ENCODE measurements around the gene SPC24.
"Not testable (repeated sequence)": the region's sequence is repeated elsewhere in the genome, so short reads cannot be mapped to it uniquely, and the experiment has no call there.

Gene SPC24

DNA sequence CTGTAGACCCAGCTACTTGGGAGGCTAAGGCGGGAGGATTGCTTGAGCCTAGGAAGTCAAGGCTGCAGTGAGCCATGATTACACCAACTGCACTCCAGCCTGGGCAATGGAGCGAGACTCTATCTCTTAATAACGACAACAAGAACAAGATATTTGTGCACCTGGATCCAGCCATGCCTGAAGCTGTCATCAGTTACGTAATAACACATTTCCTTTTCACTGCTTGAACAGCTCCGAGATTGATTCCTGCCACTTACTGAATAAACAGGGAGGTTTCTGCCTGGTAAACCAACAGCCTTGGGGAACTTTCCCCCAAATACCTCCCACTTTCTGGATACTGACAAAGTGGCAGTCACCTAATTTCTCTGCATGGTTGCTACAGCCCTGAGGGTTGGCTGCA is 36.4 kb upstream of the SPC24 start:
- DNase-seq (ENCODE audit: low spot score): no peak

DNA sequence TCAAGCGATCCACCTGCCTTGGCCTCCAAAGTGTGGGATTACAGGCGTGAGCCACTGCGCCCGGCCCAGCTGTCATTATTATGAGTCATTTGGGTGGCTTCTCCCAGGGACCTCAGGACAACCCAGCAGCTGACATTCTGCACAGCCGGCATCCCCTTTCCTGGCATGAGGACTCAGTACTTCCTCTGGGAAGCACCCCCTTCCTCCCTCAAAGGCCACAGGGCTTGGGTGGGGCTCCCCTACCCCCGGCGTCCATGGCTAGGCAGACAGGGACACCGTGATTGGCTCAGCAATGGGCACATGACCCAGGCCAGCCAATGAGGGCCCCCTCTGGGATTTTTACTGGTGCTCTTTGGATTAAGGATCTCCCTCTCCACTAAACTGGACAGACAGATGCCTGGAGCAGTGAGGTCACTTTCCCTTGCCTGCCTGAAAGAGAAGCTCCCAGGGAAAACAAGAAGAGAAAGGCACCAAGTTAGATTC is 35.7 kb upstream of the SPC24 start:
- peak; percentile 59 for DNase-seq (ENCODE audit: low spot score)

DNA sequence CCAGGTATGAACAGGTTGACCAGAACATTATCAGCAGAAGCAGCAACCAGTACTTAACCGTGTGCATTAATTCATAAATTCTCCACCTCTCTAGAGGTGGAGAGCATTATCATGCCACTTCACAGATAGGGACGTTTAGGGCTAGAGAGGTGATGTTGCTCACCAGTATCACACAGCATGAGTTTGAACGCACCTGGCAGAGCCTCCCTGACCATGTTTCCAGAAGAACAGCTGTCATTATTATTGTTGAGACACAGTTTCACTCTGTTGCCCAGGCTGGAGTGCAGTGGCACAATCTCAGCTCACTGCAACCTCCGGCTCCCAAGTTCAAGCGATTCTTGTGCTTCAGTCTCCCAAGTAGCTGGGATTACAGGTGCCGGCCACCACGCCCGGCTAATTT is 34.9 kb upstream of the SPC24 start:
- DNase-seq (ENCODE audit: low spot score): no peak

GRCh38 chr19:11187441-11187840 is 31.9 kb upstream of the SPC24 start:
- no peak for DNase-seq (ENCODE audit: low spot score)

- DNase-seq (ENCODE audit: low spot score): peak; percentile 47
Observed at GRCh38 chr19:11182994-11183393, 27.4 kb upstream of the SPC24 start.

GRCh38 chr19:11181488-11181887 is 25.9 kb upstream of the SPC24 start:
- DNase-seq (ENCODE audit: low spot score): peak; percentile 31

DNA sequence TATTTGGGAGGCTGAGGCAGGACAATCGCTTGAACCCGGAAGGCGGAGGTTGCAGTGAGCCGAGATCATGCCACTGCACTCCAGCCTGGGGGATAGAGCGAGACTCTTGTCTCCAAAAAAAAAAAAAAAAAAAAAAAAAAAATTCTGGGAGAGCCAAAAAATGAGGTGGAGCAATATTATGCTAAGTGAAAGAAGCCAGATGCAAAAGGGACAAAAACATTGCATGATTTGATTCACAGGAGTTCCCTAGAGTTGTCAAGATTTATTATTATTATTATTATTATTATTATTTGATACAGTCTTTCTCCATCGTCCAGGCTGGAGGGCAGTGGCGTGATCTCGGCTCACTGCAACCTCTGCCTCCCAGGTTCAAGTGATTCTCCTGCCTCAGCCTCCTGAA is 25.4 kb upstream of the SPC24 start:
- DNase-seq (ENCODE audit: low spot score): not testable (repeated sequence)

DNA sequence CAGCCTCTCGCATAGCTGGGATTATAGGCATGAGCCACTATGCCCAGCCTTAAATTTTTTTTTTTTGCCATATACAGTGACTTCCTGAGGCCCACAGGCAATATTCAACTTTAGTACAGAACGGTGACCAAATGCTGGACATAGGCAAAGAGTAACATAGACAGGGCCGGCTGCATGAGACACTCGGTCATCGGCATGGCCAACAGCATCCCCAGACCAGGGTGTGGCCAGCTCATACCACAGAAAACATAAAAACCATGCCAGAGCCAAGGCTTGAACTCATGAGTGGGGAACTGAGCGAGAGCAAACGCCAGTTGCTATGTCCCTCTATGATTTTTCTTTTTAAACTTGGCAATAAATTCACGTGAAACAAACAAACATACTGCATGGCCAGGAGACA is 24.8 kb upstream of the SPC24 start:
- DNase-seq (ENCODE audit: low spot score): no peak

DNA sequence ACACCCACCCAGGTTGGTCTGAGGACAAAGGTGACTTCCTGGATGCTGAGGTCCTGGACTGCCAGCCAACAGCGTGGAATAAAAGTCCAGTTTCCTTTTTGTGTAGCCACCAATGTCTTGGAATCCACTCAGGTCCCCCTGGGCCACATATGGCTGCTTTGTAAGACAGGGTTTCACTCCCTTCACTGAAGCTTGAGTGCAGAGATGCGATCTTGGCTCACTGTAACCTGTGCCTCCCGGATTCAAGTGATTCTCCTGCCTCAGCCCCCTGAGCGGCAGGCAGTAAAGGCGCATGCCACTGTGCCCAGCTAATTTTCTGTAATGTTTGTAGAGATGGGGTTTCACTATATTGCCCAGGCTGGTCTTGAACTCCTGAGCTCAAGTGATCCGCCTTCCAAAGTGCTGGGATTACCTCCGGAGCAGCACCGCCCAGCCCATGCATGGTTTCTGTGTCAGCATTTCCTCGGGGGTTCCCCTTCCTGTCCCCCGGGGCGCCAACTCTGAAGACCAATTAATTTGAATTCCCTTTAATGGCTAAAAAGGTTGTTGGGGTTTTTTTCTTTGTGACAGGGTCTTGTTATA is 24.2 kb upstream of the SPC24 start:
- DNase-seq (ENCODE audit: low spot score): no peak

DNA sequence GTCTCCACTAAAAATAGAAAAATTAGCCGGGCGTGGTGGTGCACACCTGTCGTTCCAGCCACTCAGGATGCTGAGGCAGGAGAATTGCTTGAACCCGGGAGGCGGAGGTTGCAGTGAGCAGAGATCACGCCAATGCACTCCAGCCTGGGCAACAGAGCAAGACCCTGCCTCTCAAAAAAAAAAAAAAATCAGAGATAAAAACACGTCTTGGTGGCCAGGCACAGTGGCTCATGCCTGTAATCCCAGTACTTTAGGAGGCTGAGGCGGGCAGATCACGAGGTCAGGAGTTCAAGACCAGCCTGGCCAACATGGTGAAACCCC is 23.5 kb upstream of the SPC24 start:
- DNase-seq (ENCODE audit: low spot score): not testable (repeated sequence)

DNA sequence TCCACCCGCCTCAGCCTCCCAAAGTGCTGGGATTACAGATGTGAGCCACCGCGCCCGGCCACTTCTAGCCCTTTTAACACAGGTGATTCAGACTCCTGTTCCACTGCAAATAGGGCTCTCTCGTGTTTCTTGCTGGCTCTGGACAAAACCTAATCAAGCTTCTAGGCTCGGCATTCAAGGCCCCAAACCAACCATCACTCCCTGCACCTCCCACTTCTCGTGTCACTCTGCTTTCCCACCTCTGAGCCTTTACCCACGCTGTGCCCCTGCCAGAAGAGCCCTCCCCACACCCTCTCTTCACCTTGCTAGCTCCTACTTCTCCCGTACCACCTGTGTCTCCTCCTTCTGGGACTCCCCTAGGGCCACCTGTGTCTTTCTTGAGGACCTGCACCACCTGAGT is 22.0 kb upstream of the SPC24 start:
- DNase-seq (ENCODE audit: low spot score): no peak

- DNase-seq (ENCODE audit: low spot score): no peak
Observed at GRCh38 chr19:11176466-11177193, 21.0 kb upstream of the SPC24 start.

DNA sequence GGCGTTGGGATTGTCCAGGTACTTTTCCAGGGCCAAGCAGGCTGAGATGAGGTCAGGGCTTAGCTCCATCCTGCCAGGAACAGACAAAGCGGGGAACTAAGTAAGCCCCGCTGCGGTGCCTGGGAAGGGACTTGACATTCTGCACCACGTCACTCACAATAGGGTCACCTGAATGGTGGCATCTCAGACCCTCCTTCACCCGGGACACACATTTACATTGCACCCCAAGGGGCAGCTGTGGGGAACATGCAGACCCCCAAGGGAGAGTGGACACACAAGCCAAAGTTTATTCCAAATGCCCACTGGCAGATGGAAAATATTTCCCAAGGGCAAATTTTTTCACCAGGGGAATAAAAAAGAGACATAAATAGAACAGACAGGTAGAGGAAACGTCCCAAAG is 20.3 kb upstream of the SPC24 start:
- DNase-seq (ENCODE audit: low spot score): no peak

GRCh38 chr19:11174336-11174735 is 18.8 kb upstream of the SPC24 start:
- DNase-seq (ENCODE audit: low spot score): no peak

- no peak for DNase-seq (ENCODE audit: low spot score)
Observed at GRCh38 chr19:11173516-11174155, 18.1 kb upstream of the SPC24 start.

DNA sequence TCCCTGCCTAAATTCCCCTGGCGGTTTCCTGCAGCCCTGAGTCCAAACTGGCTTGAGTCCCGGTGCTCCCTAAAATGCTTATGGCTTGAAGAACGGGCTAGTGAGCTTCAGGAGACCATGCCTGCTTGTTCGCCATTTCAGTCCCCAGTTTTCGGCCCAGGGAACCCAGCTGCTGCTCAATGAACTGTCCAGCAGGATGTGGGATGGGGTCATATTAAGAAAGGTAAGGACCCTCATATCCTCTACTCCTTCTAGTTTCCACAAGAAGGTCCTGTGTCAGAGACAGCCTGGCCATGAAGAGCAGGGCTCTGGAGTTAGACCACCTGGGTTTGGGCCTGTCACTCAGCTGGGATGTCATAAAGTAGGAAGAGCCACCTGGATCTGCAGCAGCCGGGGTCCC is 17.0 kb upstream of the SPC24 start:
- DNase-seq (ENCODE audit: low spot score): no peak

DNA sequence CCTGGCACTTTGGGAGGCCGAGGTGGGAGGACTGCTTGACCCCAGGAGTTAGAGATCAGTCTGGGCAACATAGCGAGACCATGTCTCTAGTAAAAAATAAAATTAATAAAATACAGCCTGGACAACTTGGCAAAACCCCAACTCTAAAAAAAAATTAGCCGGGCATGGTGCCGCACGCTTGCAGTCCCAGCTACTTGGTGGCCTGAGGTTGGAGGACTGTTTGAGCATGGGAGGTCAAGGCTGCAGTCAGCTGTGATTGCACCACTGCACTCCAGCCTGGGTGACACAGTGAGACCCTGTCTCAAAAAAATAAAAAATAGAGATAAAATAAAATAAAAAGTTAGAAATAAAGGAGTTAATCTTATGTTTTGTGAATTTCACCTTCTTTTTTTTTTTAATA is 15.6 kb upstream of the SPC24 start:
- no peak for DNase-seq (ENCODE audit: low spot score)

DNA sequence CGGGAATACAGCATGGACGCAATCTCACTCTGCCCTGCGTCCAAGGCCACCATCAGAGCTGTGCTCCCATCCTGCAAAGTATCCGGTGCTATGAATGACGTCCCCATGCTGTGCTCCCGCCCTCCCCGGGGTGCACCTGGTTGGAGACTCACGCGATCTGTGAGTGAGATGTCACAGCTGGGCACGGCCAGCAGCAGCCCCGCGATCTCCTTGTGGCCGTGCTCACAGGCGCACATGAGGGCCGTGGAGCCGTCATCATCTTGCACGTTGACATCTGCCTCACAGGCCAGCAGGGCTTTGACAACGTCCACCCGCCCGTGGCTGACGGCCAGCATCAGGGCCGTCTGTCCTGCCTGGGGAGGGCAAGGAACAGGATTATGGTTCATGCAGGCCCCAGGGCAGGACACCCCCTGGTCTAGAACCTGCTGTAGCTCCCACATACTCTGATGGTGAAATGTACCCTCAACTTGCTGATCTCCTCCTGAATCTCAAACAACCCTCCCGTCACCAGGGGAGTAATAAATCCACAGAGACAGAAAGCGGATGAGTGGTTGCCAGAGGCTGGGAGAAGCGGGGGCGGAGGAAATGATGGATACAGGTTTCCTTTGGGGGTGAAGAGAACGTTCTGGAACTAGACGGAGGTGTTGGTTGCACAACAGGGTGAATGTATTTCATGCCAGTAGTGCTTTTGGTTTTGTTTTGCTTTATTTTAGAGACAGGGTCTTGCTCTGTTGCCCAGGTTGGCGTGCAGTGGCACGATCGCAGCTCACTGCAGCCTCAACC is 14.5 kb upstream of the SPC24 start:
- no peak for DNase-seq (ENCODE audit: low spot score)

- no peak for DNase-seq (ENCODE audit: low spot score)
Observed at GRCh38 chr19:11168568-11168967, 13.0 kb upstream of the SPC24 start.

- no peak for DNase-seq (ENCODE audit: low spot score)
Observed at GRCh38 chr19:11166281-11167142, 10.9 kb upstream of the SPC24 start.

DNA sequence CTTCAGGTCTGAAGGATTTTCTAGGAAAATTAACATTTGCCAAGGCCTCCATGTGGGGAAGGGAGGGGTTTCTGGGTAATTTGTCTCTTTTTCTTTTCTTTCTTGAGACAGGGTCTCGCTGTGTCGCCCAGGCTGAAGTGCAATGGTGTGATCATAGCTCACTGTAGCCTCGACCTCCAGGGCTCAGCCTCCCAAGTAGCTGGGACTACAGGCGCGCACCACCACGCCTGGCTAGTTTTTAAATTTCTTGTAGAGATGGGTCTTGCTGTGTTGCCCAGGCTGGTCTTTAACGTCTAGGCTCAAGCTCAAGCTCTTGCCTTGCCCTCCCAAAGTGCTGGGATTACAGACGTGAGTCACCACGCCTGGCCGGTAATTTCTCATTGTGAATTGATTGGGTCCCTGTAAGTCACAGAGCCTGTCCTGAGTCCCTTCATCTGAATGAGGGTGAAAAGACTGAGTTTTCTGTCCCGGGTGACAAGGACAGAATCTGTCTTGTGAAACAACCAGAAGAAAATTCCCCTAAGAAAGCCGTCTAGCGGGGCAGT is 10.0 kb upstream of the SPC24 start:
- no peak for DNase-seq (ENCODE audit: low spot score)
